ENCODE data around the gene ABCC4. TPM values are rescaled to one million over a fixed set of nuclear protein-coding genes. Genes with fewer than 3 reads are reported as not detected.

The ABCC4 gene
- total and polyA plus RNA-seq, 9 of the 15 experiments (the other 6 are each of a cell fraction or from before 2014, with no cell fraction given) = 9.4 to 46.1 (median 25.4) TPM

DNA sequence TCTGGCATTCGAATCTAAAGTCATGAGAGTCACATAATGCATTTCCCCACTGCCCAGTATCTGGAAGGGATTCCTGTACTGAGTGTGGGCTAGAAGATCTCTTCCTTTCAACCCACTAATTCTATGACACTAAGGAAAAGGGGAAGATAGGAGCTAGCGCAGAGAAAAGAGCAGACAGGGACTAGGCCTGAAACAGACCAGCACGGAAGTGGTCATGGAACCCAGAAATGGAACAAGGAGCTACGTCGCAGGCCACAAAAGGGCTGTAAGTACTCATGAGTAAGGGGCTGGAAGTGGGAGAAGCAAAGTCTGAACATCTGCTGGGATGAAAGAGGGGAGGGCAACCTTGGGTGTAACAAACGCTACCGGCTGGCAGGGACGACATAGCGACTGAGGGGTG is 8.6 kb downstream of the ABCC4 start:
- Histone ChIP-seq H2AFZ (ENCODE audit: low read depth, low read length) (no peak overlapping the region), H3K9me3 (replicated peaks; ENCODE audit: control insufficient read depth, insufficient read depth, low read depth, low read length) (no peaks in the 10 kb centered on the region), H3K36me3 (ENCODE audit: control insufficient read depth, insufficient read depth, low read length) (peaks cover 35% of the 10 kb centered on the region), H3K4me3 (no peak overlapping the region), H3K4me2 (ENCODE audit: insufficient read depth, low read length) (no peak overlapping the region), H3K79me2 (ENCODE audit: control insufficient read depth, insufficient read depth, low read length) (peaks cover 91% of the 10 kb centered on the region), H4K20me1 (replicated peaks; ENCODE audit: control insufficient read depth, insufficient read depth, low read length) (no peaks in the 10 kb centered on the region), H3K9ac (ENCODE audit: insufficient read depth in 1 of 2, low read depth in 2 of 2, low read length in 2 of 2) (0 out of 4 replicates have a peak overlapping the region, but pooled peaks of 1 of the 2 experiments have one; percentile 52), H3K27me3 (ENCODE audit: control insufficient read depth in 2 of 2, insufficient read depth in 2 of 2, low read length in 2 of 2) (no peaks in the 10 kb centered on the region), H3K4me1 (replicated peaks in 1 of 2; ENCODE audit: control insufficient read depth in 2 of 2, insufficient read depth in 2 of 2, low read length in 2 of 2) (peaks cover 7 to 21% of the 10 kb centered on the region in 2 experiments; a peak in 4 of 5 replicates), H3K27ac (ENCODE audit: extremely low read depth, low read depth, low read length) (no peak overlapping the region; the same call in 2 of the 3 replicates), H3K9me1 (ENCODE audit: control insufficient read depth, insufficient read depth, low read length) (no peaks in the 10 kb centered on the region)
- intact Hi-C loops (cut with micrococcal nuclease) = no loop called here
- ChIA-PET CTCF (ENCODE audit: low intra/inter-chr PET ratio) (no interaction called here), POLR2A (interaction anchor here (0.7 to 0.9 kb wide), 2 partner anchors 9 to 19 kb away, joined by 3 read pairs; partner anchors contain the start of gene ABCC4)
- in situ Hi-C loops (cut with MboI) = loop anchor here (10.0 kb wide), 1 partner anchor 98 kb away; no protein-coding TSS in a partner anchor
- 95% methylated on average over 7 of the region's 9 CpGs for WGBS (ENCODE audit: insufficient coverage, low coverage, missing lambda C conversion rate)
- no peak for ATAC-seq
- no TSS peak for BruUV-seq (replicated peaks)
- no peak for FAIRE-seq
- no peak for DNase-seq (ENCODE audit: extremely low read depth in 1 of 4, low spot score in 3 of 4)
- TF ChIP-seq, protein P1, sequence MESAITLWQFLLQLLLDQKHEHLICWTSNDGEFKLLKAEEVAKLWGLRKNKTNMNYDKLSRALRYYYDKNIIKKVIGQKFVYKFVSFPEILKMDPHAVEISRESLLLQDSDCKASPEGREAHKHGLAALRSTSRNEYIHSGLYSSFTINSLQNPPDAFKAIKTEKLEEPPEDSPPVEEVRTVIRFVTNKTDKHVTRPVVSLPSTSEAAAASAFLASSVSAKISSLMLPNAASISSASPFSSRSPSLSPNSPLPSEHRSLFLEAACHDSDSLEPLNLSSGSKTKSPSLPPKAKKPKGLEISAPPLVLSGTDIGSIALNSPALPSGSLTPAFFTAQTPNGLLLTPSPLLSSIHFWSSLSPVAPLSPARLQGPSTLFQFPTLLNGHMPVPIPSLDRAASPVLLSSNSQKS (CRISPR knock-in tag; IDR thresholded peaks at IDR 0.05) = no peak
- TF ChIP-seq ZNF431 (CRISPR knock-in tag; IDR thresholded peaks at IDR 0.05) = no peak
- TF ChIP-seq SFPQ (IDR thresholded peaks at IDR 0.05; ENCODE audit: low read depth, low read length) = no peak
- no peak for TF ChIP-seq ZNF324 (CRISPR knock-in tag; IDR thresholded peaks at IDR 0.05)
- no peak for TF ChIP-seq NELFE (IDR thresholded peaks at IDR 0.05; ENCODE audit: insufficient read depth, insufficient read length)
- TF ChIP-seq, protein P2, sequence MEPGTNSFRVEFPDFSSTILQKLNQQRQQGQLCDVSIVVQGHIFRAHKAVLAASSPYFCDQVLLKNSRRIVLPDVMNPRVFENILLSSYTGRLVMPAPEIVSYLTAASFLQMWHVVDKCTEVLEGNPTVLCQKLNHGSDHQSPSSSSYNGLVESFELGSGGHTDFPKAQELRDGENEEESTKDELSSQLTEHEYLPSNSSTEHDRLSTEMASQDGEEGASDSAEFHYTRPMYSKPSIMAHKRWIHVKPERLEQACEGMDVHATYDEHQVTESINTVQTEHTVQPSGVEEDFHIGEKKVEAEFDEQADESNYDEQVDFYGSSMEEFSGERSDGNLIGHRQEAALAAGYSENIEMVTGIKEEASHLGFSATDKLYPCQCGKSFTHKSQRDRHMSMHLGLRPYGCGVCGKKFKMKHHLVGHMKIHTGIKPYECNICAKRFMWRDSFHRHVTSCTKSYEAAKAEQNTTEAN (CRISPR knock-in tag; IDR thresholded peaks at IDR 0.05) = no peak

Data from K562 (cell line).